Hematopoietic multipotent progenitor cell treated with erythropoietin and hydrocortisone succinate and interleukin-3 and kit ligand, for 15 days (in vitro differentiated cells): Measurements from ENCODE around the gene JPH3.
"Not testable (repeated sequence)": the region's sequence is repeated elsewhere in the genome, so short reads cannot be mapped to it uniquely, and the experiment has no call there.

Experiments used
- DNase-seq: peaks from one replicate; pipeline ENCODE4 v3.0.0-alpha.2; 2015; ENCODE audit warnings: low spot score

JPH3 gene

GRCh38 chr16:87715231-87715630 is 112.9 kb downstream of the JPH3 start:
- DNase-seq = no peak

- DNase-seq = no peak
Observed at GRCh38 chr16:87715658-87716057, 113.3 kb downstream of the JPH3 start.

- DNase-seq = not testable (repeated sequence)
Observed at GRCh38 chr16:87718831-87719230, 116.5 kb downstream of the JPH3 start.

GRCh38 chr16:87720446-87720845 is 118.1 kb downstream of the JPH3 start:
- no peak for DNase-seq

GRCh38 chr16:87721622-87722585 is 119.6 kb downstream of the JPH3 start:
- DNase-seq = no peak

GRCh38 chr16:87722590-87723225 is 120.4 kb downstream of the JPH3 start:
- DNase-seq = no peak

- DNase-seq = no peak
Observed at GRCh38 chr16:87723226-87723623, 120.9 kb downstream of the JPH3 start.

GRCh38 chr16:87724490-87725291 is 122.4 kb downstream of the JPH3 start:
- DNase-seq = no peak

- DNase-seq = no peak
Observed at GRCh38 chr16:87725596-87726235, 123.4 kb downstream of the JPH3 start.

GRCh38 chr16:87726577-87726976 is 124.3 kb downstream of the JPH3 start:
- DNase-seq = not testable (repeated sequence)

- DNase-seq = no peak
Observed at GRCh38 chr16:87727346-87727745, 125.0 kb downstream of the JPH3 start.

GRCh38 chr16:87728026-87728425 is 125.7 kb downstream of the JPH3 start:
- no peak for DNase-seq

- DNase-seq = no peak
Observed at GRCh38 chr16:87729266-87729954, 127.1 kb downstream of the JPH3 start.

- no peak for DNase-seq
Observed at GRCh38 chr16:87731607-87732006, 129.3 kb downstream of the JPH3 start.

- DNase-seq = no peak
Observed at GRCh38 chr16:87733190-87733589, 130.9 kb downstream of the JPH3 start.

- no peak for DNase-seq
Observed at GRCh38 chr16:87734644-87735043, 132.3 kb downstream of the JPH3 start.

GRCh38 chr16:87735270-87736007 is 133.1 kb downstream of the JPH3 start:
- DNase-seq = no peak

GRCh38 chr16:87736008-87736382 is 133.7 kb downstream of the JPH3 start:
- no peak for DNase-seq

- DNase-seq = no peak
Observed at GRCh38 chr16:87739801-87740200, 137.5 kb downstream of the JPH3 start.

- DNase-seq = no peak
Observed at GRCh38 chr16:87740441-87740840, 138.1 kb downstream of the JPH3 start.
